ENCODE measurements around the gene PPTC7.

PPTC7 gene

DNA sequence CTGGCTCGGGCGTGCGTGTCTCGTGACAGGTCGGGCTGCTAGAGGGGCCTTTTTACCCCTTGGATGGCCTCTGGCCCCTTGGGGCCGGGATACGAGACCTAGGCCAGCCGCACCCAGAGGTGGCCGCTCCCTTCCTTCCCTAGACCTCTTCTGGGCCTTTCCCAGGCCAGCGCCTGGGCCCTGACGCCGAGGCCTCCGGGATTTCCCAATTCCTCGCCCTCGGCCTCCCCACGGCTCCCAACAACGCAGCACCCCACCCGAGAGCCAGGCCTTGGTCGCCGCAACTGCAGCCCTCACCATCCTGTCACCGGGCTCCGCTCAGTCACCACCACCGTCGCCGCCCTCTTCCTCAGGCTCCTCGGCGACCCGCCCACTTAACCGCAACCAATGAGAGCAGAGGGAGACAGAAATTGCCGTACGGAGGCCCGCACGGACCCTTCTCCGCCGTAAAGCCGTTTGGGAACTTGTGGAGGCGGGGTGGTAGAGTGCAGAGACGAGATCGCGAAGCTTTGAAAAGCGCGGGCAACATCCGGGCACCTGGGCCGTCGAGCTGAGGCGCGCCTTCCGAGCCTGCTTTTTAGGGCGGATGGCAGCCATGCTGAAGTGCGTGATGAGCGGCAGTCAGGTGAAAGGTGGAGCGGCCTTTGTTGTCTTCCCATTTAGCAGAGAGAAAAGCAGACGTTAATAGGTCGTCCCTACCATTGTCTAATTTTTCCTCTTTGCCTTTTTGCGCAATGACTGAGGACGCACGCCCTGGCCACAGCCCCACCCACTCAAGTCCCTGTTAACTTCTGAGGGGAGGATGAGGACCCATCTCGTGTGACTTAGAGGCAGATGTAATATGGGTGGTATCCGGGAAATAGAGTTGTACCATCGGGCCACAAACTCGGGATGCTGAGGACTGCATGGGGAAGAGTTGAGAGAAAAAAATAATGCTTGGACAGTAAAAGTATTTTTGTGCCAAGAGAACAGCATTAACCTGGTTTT, 81.1 kb downstream of the PPTC7 start, which contains the start of the genes RAD9B and VPS29:
Gene RAD9B (plus strand): TSS at position 580 of the 987 bp plus-strand sequence. CDS start 7 bp downstream, at position 587.
Gene VPS29 (minus strand): TSS at position 360 of the 987 bp plus-strand sequence. CDS start 60 bp downstream, at position 300.
- peak within 1 kb of the TSS; percentile 96 for H3K4me3 ChIP-seq (ENCODE audit: low read depth, low read length)
- TF ChIP-seq, protein P1, sequence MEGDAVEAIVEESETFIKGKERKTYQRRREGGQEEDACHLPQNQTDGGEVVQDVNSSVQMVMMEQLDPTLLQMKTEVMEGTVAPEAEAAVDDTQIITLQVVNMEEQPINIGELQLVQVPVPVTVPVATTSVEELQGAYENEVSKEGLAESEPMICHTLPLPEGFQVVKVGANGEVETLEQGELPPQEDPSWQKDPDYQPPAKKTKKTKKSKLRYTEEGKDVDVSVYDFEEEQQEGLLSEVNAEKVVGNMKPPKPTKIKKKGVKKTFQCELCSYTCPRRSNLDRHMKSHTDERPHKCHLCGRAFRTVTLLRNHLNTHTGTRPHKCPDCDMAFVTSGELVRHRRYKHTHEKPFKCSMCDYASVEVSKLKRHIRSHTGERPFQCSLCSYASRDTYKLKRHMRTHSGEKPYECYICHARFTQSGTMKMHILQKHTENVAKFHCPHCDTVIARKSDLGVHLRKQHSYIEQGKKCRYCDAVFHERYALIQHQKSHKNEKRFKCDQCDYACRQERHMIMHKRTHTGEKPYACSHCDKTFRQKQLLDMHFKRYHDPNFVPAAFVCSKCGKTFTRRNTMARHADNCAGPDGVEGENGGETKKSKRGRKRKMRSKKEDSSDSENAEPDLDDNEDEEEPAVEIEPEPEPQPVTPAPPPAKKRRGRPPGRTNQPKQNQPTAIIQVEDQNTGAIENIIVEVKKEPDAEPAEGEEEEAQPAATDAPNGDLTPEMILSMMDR (IDR thresholded peaks at IDR 0.05; ENCODE audit: insufficient read depth, low read length, missing control alignments) = no peak
- POLR2A ChIA-PET = interaction anchor here (1.0 kb wide), 1 partner anchor 34 kb away, joined by 4 read pairs; the partner anchor contains the start of gene GPN3
- DNase-seq (ENCODE audit: low read depth, low spot score) = peak; percentile 89
- CTCF ChIA-PET = interaction anchor here (0.7 to 26.6 kb wide), 5 partner anchors 11 to 99 kb away, joined by 3 to 671 read pairs (median 3); partner anchors contain the start of gene ARPC3

DNA sequence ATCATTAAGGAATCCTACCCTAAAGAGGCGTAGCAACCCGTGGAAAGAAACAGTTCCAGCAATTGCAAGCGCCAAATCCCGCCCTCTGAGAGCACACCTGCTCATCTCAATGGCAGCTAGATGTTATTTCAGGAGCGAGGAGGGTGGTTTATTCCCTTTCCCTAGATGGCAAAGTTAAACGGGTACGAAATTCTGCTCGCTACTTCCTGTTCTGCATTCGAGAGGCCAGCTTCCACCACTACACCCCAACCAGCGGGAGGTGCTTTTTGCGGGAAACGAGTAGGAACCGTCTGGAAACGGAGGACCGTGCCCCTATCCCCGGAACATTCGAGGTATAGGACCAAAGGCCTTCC, 81.7 kb downstream of the PPTC7 start:
- no peak for DNase-seq (ENCODE audit: low read depth, low spot score)
- ChIA-PET CTCF (interaction anchor here (0.6 to 26.6 kb wide), 5 partner anchors 9 to 100 kb away, joined by 3 to 671 read pairs (median 4); partner anchors contain the start of genes FAM216A and GPN3), POLR2A (interaction anchor here (1.5 kb wide), 1 partner anchor 33 kb away, joined by 4 read pairs; the partner anchor contains the start of genes FAM216A and GPN3)
- TF ChIP-seq, protein P1 (IDR thresholded peaks at IDR 0.05; ENCODE audit: insufficient read depth, low read length, missing control alignments) = no peak
- H3K4me3 ChIP-seq (ENCODE audit: low read depth, low read length) = peak overlapping the region; percentile 96

DNA sequence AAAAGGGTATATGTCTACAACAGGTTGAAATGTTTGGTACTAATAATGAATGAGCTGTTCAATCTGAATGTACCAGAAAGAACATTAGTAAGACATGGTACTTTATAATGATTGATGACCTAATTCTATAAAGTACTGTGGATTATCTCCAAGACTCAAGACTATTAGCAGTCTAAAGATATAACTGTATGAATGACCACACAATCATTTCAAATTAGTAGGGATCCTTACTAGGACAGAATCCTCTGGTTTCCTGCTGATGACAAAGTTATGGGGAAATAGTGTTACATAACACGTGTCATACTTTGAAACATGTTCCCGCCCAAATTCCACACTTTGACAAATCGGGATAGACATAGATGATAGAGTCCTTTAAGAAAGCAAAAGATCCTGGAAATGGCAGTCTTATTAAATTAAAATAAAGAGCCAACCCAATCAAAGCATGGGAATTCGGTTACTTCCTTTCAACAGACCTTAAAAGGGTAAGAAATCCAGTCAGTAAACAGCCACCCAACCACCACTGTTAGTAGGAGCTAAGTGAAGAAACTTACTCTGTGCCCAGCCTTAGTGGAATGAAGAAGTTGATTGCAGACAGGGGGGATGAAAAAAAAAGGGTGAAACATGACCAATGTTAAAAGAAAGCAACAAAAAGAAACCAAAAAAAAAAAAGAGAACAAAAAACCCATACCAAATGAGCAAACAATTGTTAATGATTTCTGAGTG, 84.0 kb downstream of the PPTC7 start:
- TF ChIP-seq, protein P1 (IDR thresholded peaks at IDR 0.05; ENCODE audit: insufficient read depth, low read length, missing control alignments) = no peak
- H3K4me3 ChIP-seq (ENCODE audit: low read depth, low read length) = no peak overlapping the region
- CTCF ChIA-PET = interaction anchor here (1.5 to 26.6 kb wide), 4 partner anchors 14 to 102 kb away, joined by 5 to 671 read pairs (median 12); partner anchors contain the start of genes ARPC3, FAM216A and GPN3
- no peak for DNase-seq (ENCODE audit: low read depth, low spot score)
- POLR2A ChIA-PET = no interaction called here

All from AG04449 (cell line).